K562 (cell line): Measurements from ENCODE around the gene SCARF1. TPM values are rescaled to one million over a fixed set of nuclear protein-coding genes. Genes with fewer than 3 reads are reported as not detected.

Experiments used
- ZBTB40 ChIP-seq, 2 experiments: fragments of 450-650 bp in 1 of 2; sonication (generic) in 1 of 2; formaldehyde crosslinking in 1 of 2; IDR thresholded peaks; 2 replicates each; pipeline versions ENCODE4 v1.7.1 to v1.9.0; 2016 to 2022; ENCODE audit warnings: inconsistent platforms in 1 of 2, mild to moderate bottlenecking in 1 of 2, missing genetic modification reagents in 1 of 2
- polyA plus RNA-seq, 8 experiments: library from polyadenylated mRNA; depleted of rRNA in 4 of 8; stranded (reverse) in 5 of 8; unstranded in 3 of 8; fragments of >200 nt; fragmentation: Nextera tagmentation in 2 of 8; fragmentation: Illumina TruSeq in 1 of 8; extraction: Ambion mirVana in 2 of 8; extraction: Trizol in 1 of 8; gene quantifications; 2 replicates each; pipeline versions ENCODE4 v1.2.1 to v1.2.3, GENCODE V29; 2011 to 2014; ENCODE audit warnings: inconsistent platforms in 1 of 8, missing spikeins in 1 of 8
- total RNA-seq, 7 experiments: library from RNA; depleted of rRNA in 6 of 7; stranded (reverse); fragments of >200 nt in 6 of 7; fragmentation: Illumina TruSeq in 2 of 7; extraction: Trizol in 2 of 7; gene quantifications; 2 replicates each; pipeline versions ENCODE4 v1.2.1 to v1.2.3, GENCODE V29; 2011 to 2021; ENCODE audit warnings: low replicate concordance in 1 of 7

The SCARF1 gene
- total and polyA plus RNA-seq, 9 of the 15 experiments (the other 6 are each of a cell fraction or from before 2014, with no cell fraction given): 0.04 to 2.1 (median 0.63) TPM

- TF ChIP-seq ZBTB40 (IDR thresholded peaks at IDR 0.05) (no peak), ZBTB40 (CRISPR knock-in tag; IDR thresholded peaks at IDR 0.05) (no peak)
Measured at GRCh38 chr17:1588821-1589585, 56.5 kb downstream of the SCARF1 start (continued).
